GM19397 (cell line): ENCODE measurements around the gene SRP9.
"Not testable (repeated sequence)": the region's sequence is repeated elsewhere in the genome, so short reads cannot be mapped to it uniquely, and the experiment has no call there.

Experiments used
- ATAC-seq: cut with Tn5 transposase; IDR thresholded peaks from one replicate; pipeline ENCODE4 v1.9.1; 2021; ENCODE audit warnings: mild to moderate bottlenecking, moderate library complexity; ENCODE audit not compliant: unreplicated experiment

Gene SRP9

DNA sequence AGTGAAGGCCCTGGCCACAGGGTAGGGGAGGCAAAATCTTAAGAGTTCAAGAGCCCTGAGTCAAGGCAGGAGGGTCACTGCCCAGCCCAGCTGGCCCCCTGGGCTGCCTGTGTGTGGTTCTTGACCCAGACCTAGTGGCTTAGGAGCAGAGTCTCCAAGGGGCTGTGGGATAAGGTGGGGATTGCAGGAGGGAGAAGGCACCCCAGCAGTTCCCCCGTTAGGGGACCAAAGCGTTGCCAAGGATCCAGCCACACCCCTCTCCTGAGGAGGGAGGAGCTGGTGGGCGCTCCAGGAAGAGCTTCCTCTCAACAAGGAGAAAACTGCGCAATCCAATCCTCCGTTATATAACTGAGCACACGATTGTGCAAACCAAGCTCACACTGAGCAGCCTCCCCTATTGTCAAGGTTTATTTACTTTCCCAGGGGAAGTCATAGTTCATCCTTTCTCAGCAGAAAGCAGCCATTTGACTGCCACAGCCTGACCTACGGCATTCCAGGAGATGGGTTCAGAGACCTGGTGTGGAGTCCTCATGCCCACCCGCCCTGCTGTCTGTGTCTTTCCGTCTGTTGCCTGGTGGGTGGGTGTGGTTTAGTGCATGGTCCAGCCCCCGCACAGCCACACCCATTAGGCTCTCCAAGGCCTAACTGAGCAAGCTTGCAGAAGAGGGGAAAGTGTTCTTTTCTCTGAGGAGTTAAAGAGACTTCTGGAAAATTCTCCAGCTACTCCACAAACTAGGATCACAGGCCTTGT, 35.8 kb downstream of the SRP9 start:
- ATAC-seq, result no peak

DNA sequence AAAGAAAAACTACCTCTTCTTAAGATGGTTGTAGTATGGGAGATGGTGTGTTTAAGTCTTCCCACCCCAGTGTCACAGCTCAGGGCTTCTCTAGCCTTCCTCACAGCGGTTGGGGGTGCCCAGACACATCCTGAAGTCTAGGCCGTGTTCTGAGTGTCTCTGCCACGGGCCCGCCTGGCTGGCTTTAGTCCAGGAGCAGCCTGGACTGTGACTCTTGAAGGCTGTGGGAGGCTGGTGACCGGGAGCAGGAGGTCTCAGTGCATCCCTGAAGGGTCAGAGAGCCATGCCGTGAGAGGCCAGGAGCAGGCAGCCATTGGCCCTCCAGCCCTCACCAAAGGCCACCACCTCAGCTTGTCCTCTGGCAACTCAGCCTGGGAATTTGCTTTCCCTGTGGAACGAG, 36.8 kb downstream of the SRP9 start:
- no peak for ATAC-seq

DNA sequence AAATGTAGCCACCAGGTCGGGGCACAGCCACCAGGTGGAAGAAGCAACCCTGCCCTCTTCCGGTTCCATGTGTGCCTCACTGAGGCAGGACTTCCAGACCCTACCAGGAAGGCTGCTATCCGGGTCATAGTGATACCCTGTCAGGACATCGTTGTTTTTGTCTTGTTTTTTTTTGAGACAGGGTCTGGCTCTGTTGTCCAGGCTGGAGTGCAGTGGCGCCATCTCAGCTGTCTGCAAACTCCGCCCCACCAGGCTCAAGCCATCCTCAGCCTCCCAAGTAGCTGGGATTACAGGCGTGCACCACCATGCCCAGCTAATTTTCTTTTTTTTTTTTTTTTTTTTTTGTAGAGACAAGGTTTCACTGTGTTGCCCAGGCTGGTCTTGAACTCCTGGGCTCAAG, 37.5 kb downstream of the SRP9 start:
- ATAC-seq, result not testable (repeated sequence)

DNA sequence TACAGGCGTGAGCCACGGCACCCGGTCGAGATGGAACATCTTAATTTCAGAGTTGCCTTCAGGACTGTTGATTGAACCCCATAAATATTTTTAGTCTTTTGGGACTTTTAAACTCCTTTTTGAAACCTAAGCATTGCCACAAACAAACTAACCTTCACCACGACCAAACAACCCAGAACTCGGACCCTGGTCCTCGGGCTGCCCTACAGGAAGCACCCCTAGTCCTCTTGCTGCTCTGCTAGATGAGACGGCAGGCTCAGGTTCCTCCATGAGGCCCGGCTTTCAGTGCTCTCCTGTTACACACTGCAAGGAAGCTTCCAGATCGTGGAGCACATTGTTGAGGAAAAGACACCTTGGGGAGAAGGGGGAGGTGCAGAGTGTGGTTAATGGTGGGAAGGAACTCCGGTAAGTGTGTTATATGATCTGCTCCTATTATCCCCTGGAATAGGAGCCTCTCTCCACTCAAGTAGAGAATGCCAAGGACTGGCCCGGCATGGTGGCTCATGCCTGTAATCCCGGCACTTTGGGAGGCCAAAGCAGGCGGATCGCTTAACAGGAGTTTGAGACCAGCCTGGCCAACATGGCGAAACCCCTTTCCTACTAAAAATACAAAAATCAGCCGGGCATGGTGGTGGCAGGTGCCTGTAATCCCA, 38.0 kb downstream of the SRP9 start:
- ATAC-seq, result no peak

DNA sequence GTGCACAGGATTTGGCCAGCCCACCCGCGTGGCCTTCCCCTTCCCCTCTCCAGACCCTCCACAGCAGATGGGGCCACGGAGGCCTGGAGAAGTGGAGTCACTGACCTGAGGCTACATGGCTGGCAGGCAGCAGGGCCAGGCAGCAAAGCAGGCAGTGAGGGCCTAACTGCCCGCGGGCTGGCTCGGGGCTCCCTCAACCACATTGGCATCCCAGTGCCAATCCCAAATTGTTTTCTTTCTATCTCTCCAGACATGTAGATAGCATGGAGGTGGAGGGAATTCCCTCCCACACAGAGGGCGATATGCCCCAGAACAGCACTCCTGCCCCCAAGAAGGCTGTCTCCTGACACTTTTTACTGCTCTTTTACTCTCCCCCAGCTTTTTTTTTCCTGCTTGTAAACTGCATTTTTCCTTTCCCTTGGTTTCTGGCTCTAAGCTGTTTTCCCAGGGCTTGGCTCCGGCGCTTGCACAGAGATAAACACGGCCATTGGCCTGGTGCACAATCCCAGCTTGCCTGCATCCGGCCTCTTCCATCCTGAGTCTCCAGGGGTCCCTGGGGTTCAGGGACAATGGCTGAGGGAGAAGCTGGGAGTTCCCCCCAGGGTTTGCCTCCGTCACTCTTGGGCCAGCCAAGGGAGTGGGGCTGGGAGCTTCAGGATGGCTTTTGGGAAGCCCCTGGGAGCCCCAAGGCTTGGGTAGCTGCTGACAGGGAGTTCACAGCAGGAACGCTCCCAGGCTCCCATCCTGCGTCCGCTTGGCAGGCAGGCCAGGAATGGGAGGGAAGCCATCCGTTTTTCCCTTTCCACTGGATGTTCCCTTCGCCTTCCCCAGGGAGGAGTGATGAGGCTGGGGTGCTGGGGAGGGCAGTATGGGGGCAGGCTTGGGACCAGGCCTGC, 39.3 kb downstream of the SRP9 start:
- no peak for ATAC-seq

DNA sequence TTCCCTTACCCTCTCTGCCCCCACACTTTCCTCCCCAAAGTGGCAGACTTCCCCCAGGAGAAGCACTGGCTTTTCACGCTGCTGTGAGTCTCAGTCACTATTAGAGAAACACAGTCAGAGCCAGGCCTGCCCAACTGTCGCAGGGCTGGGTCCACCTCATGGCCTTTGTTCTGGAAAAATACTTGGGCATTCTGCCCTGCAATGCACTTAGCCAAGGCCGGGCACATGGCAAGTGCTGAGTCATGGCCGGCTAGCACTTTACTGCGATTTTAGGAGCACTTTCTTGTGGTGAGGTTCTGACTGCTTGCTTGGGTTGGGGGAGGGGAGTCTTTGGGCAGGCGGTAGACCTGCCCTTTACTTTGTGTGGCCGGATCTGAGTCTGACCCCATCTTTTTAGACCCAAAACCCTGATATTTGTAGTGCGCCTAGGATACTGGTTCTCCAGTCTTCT, 40.0 kb downstream of the SRP9 start:
- ATAC-seq, result no peak

DNA sequence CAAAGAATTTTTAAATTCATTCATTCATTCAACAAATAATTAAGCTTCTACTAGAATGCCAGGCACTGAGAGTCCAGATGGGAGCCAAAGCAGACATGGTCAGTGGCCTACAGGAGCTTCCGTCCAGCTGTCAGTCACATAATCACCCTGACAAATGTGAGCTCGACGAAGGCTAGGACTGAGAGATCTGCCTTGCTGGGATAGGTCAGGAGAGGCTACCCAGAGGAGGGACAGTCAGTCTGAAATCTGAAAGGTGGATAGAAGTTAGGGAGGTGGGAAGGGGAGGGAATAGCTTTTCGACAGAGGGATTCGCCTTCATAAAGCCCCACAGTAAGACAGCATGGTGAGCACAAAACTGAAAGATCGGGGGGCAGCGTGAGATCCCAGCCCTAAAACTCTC, 40.6 kb downstream of the SRP9 start:
- no peak for ATAC-seq

DNA sequence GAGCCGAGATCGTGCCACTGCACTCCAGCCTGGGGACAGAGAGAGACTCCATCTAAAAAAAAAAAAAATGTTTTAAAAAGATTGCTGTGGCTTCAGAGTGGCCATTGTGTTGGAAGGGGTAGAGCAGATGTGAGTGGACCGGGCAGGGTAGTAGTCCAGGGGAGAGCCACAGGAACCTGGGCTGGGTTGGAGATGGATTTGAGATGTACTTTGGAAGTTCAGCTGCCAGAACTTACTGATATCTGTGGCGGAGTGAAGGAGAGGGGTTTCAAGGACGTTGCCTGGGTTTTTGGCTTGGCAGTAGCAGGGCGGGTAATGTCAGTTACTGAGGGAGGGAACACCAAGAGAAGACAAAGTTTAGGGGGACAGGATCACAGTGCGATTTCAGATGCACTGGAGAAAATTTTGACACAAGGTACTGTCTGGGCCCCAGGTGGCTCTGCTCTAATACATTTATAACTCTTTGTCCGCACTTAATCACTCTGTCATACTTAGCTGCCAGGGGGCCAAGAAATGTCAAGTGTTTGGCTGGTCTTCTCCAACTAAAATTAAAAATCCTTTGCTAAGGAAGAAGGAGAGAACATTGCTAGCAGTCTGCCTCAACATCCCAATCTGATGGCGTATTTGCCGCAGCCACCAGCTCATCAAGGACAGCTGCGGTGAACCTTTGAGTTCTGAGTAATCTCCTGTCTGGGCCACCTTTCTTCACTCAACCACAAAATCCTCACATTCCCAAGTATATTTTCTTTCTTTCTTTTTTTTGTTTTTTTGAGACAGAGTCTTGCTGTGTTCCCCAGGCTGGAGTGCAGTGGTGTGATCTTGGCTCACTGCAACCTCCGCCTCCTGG, 41.9 kb downstream of the SRP9 start:
- no peak for ATAC-seq

DNA sequence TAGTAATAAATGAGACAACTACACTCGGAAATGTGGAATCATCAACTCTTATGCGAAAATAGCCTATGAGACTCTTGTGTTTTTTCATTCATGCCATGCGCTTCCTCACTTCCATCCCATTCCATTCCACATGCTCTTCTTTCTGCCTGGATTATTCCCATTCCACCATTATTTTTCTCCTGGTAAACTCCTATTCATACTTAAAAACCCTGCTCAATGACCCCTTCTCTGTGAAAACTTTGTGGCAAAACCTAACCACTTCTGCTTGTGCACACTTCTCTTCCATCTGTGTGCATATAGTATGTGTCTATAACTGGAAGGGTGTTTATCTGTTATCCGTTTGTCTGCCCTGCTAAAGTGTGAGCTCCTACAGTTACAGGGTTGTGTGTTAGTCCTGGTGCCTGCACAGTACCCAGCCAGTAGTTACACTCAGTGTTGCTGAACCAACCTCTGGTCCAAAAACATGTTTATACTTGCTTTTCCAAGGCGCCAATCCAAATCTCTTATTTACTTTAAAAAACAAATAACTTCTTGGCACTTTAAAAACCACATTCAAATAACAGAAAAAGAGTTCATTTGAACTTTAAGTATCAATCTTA, 43.0 kb downstream of the SRP9 start:
- ATAC-seq, result no peak

DNA sequence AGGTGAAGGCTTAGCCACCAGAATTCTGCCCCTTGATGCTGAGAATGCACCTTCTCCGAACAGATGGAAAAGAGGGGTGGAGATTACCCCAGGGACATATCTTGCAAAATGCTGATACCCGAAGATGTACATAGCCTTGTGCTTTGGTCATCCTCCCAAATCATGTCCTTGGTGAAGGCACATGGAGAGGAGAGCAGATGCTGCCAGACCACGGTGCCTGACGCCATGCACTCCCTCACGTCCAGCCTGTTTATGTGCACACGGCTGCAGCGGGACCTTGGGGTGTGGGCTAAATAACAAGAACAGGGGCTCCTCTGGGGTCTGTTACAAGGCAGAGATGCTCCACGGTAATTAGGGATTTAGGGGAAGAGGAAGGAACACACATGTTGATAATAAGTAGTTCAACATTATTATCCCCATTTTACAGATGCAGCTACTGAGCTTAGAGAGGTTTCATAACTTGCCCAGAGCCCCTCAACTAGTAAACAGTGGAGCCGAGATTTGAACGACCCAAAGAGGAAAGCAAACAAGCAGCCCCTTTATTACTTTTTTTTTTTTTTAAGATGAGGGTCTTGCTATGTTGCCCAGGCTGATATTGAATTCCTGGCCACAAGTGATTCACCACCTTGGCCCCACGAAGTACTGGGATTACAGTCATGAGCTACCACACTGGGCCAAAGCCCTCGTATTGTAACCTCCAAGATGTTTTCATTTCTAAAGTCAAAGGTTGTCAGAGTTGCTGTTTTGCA, 45.2 kb downstream of the SRP9 start:
- ATAC-seq, result no peak

DNA sequence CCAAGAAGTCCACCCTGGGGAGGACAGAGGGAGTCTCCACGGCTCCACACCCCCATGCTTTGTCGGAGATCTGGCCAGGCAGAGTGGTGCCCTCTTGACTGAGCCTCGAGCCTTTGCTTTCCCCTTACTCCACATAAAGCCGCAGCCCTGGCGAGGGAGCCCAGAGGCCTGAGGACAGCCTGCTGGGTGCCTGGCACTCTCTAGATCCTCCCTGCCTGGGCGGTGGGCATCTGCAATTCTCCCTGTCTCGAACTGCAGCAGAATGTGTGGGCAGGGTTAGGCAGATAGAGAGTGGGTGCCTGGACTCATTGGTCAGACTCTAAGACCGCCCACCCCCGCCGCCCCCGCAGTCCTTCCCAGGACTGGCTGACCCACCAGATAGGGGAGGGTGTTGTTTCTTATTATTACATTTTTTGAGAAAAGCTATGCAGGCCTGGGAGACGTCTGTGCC, 46.2 kb downstream of the SRP9 start:
- no peak for ATAC-seq

DNA sequence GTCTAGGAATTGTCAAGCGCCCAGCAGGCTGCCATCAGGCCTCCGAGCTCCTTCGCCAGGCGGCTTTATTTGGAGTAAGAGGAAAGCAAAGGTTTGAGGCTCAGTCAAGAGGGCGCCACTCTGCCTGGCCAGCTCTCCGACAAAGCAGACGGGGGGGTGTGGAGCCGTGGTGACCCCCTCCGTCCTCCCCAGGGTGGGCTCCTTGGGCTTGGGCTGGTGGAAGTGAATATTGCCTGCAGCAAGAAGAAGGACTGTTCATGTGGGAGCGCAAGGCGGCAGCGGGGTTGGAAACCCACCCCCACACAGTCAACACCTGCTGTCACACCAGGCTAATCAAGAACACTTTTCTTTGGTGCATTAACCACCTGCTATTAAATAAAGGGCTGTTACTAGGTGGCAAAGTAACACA, 46.9 kb downstream of the SRP9 start:
- no peak for ATAC-seq

DNA sequence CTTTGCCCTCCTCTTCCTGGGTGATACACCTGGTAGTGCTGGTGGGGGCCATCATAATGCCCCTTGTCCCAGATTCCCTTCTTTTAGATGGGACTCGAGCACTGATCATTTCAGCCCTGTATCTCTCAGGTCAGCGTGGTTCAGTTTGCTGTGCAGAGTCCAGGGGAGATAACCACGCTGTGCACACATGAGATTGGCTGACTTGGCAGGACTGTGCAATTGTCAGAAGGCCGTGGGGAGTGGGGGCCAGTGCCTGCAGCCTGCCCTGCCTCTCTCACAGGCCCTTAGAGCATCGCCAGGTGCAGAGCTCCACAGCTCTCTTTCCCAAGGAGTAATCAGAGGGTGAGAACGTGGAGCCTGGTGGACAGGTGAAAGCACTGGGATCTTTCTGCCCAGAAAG, 47.5 kb downstream of the SRP9 start:
- ATAC-seq, result no peak

DNA sequence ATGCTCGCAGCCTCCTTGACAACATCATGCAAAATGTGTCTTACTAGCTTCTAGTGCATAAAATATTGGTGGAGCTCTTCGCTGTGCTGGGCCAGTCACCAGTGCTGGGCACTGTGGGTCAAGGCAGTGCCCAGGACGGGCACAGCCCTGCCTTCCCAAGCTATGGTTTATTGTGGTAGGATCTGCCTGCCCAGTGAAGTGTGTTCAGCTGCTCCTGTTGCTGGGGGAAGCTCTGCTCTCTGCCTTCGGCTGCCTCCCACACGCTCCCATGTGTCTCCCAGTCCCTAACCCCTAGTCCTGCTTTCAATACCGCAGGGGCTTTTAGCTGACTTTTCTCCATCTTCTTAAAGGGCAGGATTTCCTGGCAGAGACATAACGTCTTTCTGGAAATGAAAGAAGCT, 48.0 kb downstream of the SRP9 start:
- no peak for ATAC-seq

DNA sequence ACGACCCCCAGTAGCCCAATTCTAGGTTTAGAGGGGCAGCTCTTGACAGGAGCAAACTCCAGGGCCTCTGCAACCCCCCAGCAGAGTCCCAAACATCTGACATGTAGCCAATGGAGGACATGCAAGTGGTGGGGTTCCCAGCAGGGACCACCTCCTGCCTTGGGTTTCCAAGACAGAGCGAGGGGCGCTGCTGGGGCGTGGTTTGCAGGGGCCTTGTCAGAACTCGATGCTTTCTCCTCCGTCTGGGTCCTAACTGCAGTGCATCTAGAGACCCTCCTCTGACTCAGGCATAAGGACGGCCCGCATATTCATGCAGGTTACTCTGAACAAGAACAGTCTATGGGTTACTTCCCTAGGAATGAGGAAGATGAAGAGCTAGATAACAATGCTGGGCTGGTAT, 49.5 kb downstream of the SRP9 start:
- no peak for ATAC-seq

DNA sequence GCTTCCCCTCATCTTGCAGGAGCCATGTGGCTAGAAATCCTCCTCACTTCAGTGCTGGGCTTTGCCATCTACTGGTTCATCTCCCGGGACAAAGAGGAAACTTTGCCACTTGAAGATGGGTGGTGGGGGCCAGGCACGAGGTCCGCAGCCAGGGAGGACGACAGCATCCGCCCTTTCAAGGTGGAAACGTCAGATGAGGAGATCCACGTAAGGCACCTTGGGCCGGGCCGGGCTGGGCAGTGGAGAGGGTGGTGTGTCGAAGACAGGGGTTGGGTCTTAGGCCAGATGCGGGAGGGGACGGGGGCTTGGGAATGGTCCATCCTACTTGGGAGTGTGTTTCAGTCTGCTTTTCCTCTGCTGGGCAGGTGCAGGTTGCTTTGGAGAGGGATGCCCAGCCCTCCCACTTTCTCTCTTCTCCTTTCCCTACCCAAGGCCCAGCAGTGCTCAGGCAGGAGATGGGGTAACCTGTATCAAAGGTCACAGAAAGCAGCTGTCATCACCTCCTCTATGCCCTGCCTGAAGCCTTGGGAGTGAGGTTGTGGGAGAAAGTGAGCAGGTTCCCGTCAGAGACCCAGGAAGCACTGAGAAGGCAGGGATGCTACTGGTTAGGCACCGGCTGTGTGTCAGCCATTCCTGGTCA, 51.2 kb downstream of the SRP9 start:
- no peak for ATAC-seq

DNA sequence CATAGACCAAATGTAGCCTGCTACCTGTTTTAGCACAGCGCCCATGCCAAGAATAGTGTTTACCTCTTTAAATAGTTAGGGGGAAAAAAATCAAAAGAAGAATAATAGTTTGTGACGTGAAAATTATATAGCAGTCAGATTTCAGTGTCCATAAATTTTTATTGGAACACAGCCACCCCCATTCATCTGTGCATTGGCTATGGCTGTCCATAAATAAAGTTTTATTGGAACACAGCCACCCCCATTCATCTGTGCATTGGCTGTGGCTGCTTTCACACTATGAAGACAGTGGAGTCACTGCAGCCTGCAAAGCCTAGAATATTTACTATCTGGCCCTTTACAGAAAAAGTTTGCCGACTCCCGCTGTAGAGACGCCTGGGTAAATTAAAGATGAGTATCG, 53.2 kb downstream of the SRP9 start:
- ATAC-seq, result no peak

DNA sequence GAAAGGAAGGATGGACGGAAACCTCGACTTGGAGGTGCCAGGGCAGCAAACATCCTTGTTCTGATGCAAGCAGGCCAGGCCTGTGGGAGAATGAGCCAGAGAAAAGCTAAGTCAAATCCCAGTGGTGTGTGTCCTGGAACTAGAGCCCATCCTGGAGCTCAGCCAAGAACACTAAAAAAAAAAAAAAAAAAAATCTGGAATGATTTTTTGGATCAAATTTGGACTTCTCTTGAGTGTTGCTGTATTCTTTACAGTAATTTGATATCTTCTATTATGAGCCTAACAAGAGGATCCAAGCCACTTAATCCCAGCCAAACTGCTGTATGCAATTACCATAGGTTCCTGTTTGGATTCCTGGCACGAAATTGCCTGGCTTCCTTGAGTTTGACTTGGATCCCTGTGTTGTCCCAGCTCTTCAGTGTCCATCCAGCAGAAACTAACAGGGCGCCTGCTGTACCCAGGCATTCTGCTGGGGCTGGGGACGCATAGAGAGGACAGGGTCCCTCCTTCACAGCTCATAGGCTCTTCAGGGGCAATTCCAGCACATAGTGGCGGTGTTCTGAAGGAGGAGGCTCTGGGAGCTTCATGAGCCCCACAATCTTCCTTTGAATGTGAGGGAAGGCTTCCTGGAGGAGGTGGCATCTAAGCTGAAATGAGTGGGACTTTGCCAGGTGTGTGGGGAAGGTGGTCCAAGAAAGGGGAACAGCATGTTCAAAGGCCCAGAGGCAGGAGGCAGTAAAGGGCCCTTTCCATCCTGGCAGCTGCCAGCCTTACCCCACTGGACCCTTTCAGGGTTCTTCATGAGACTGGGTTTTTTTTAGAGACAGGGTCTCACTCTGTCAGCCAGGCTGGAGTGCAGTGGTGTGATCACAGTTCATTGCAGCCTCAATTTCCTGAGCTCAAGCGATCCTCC, 57.0 kb downstream of the SRP9 start:
- no peak for ATAC-seq
